HEK293T (cell line): ENCODE results near the gene TM7SF3.

ENCODE experiments used
- L3MBTL2 ChIP-seq: fragments of 450-650 bp; conservative IDR thresholded peaks from 2 replicates; pipeline ENCODE4 v1.6.1; 2016; ENCODE audit warnings: mild to moderate bottlenecking
- SP1 ChIP-seq: fragments of 450-650 bp; IDR thresholded peaks from 2 replicates; pipeline ENCODE4 v1.6.1; 2017

DNA sequence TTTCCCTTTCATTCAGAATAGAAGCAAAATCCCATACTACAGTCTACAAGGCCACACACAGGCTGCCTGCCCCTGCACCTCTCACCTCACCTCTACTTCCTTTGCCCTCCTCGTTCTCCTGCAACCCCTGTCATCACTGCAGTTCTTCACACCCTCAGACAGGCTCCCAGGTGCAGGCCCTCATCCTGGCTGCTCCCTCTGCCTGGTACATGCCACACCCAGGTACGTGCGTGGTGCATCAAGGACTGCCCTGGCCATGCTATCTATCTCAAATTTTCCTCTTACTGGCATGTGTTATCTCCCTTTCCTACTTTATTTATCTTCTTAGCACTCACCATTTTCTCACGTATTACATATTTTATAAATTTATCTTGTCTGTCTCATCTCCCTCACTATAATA, 24.3 kb downstream of the TM7SF3 start:
- no peak for TF ChIP-seq L3MBTL2
- no peak for TF ChIP-seq SP1
